ENCODE results near the gene DCTN4.
A peak's percentile ranks its signal among the peaks of the same experiment; 100 is the strongest.

DCTN4 gene

GRCh38 chr5:150789943-150790611, 31.3 kb upstream of the DCTN4 start:
- no peak for TF ChIP-seq CTCF (IDR thresholded peaks at IDR 0.05; ENCODE audit: low read depth, low read length)
- H3K4me3 ChIP-seq (ENCODE audit: low read depth, low read length), result no peak overlapping the region
- in situ Hi-C loops (cut with HindIII; ENCODE audit: low sequenced_read_pairs), result no loop called here
- peak; percentile 99 for DNase-seq (ENCODE audit: low read depth, low spot score)

DNA sequence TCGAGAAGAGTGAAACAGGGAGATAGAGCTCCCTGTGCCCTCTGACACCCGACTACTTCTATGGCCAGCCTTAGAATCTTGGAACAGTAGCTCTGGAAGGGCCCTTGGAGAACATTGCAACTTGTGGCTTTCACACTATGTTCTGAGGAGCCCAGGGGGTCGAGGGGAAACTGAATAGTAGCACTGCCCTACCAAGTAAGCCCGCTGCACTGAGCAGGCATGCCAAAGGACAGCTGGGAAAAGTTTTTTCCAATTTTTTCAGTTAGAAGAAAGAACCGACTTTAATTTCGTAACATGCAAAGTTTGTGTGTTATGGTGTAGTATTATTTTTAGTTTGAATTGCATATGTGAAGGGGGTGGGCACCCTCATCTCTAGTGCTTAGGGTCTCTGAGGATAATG, 30.6 kb upstream of the DCTN4 start:
- no peak overlapping the region for H3K4me3 ChIP-seq (ENCODE audit: low read depth, low read length)
- TF ChIP-seq CTCF (IDR thresholded peaks at IDR 0.05; ENCODE audit: low read depth, low read length), result no peak
- in situ Hi-C loops (cut with HindIII; ENCODE audit: low sequenced_read_pairs), result no loop called here
- no peak for DNase-seq (ENCODE audit: low read depth, low spot score)

- in situ Hi-C loops (cut with HindIII; ENCODE audit: low sequenced_read_pairs), result no loop called here
- DNase-seq (ENCODE audit: low read depth, low spot score), result no peak
- no peak for TF ChIP-seq CTCF (IDR thresholded peaks at IDR 0.05; ENCODE audit: low read depth, low read length)
- H3K4me3 ChIP-seq (ENCODE audit: low read depth, low read length), result no peak overlapping the region
These were observed 30.2 kb upstream of the DCTN4 start for GRCh38 chr5:150788977-150789376.

DNA sequence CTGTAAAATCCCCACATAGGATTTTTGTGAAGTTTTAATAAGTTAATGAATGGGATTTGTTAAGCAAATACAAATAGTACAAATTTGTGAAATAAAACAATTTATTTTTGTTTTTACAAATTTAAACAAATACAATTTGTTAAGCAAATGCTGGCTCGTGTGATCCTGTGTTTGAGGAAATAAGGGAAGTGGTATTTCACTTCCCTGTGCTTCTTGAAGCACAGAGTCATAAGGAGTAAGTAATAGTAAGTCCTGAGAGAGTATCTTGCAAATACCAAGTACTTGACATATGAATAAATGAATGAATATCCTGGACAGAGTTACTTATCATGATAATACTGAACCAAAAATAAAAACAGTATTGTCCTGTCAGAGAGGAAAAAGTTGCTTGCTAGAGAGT, 28.8 kb upstream of the DCTN4 start:
- in situ Hi-C loops (cut with HindIII; ENCODE audit: low sequenced_read_pairs), result no loop called here
- no peak for DNase-seq (ENCODE audit: low read depth, low spot score)
- H3K4me3 ChIP-seq (ENCODE audit: low read depth, low read length), result no peak overlapping the region
- no peak for TF ChIP-seq CTCF (IDR thresholded peaks at IDR 0.05; ENCODE audit: low read depth, low read length)

DNA sequence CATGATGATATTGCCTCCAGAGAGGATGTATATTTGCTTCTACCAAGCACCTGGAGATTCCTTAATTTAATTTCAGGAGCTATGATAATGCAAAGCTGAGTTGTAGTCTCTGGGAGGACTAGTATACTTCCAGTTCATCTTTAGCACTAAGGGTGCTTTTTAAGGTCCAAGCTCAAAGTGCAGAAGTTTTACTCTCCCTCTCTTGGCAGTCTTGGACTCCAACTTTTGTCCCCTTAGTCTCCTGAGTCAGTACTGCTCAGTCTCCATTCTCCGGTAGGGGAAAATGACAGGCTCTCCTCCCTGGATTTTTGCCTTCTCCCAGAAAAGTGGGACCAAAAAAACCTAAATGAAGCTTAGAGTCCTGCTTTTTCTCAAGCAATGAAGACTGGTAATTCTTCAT, 28.1 kb upstream of the DCTN4 start:
- no peak for DNase-seq (ENCODE audit: low read depth, low spot score)
- no peak overlapping the region for H3K4me3 ChIP-seq (ENCODE audit: low read depth, low read length)
- no peak for TF ChIP-seq CTCF (IDR thresholded peaks at IDR 0.05; ENCODE audit: low read depth, low read length)
- in situ Hi-C loops (cut with HindIII; ENCODE audit: low sequenced_read_pairs), result no loop called here

GRCh38 chr5:150785950-150786349, 27.1 kb upstream of the DCTN4 start:
- TF ChIP-seq CTCF (IDR thresholded peaks at IDR 0.05; ENCODE audit: low read depth, low read length), result no peak
- DNase-seq (ENCODE audit: low read depth, low spot score), result no peak
- in situ Hi-C loops (cut with HindIII; ENCODE audit: low sequenced_read_pairs), result no loop called here
- H3K4me3 ChIP-seq (ENCODE audit: low read depth, low read length), result no peak overlapping the region

Data from astrocyte of the spinal cord (primary cell).